HG02798 (cell line): Measurements from ENCODE around the gene PDE4A.
"Not testable (repeated sequence)": the region's sequence is repeated elsewhere in the genome, so short reads cannot be mapped to it uniquely, and the experiment has no call there.

Experiments
- ATAC-seq: cut with Tn5 transposase; IDR thresholded peaks from one replicate; pipeline ENCODE4 v1.9.1; 2021; ENCODE audit warnings: mild to moderate bottlenecking; ENCODE audit not compliant: unreplicated experiment, poor library complexity

Gene PDE4A

DNA sequence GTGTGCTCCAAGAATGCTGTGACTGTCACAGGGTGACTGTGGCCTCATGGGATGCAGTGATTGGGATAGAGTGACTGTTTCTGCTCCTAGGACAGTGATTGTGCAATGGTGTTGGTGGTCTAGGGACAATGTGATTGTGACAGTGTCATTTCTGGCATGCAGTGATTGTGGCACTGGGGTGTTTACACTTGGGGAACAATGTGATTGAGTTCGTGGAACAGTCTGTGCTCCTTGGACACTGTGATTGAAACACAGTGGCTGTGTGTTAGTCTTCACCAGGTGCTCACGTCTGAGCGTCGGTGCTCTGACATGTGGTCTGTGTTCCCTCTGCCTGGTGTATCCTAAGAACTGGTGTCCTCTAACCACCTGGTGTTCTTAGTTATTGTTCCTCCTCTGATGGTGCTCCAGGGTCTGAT lies 1.7 kb downstream of the PDE4A start:
- ATAC-seq: no peak

DNA sequence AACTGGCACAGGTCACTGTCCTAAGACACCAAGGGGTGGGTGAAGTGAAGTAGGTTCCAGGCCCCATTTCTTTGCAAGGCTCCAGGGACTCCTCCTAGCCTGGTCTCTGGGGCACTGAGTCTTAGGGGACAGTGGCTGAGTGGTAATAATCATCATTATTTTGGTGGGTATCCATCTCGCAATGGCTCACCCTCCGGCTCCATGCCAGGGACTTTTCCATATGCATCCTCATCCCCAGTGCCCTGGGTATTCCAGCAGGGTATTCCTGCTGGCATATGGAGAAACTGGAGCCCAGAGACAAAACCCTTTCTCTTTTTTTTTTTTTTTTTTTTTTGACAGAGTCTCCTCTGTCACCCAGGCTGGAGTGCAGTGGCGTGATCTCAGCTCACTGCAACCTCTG lies 2.5 kb downstream of the PDE4A start:
- ATAC-seq: no peak

DNA sequence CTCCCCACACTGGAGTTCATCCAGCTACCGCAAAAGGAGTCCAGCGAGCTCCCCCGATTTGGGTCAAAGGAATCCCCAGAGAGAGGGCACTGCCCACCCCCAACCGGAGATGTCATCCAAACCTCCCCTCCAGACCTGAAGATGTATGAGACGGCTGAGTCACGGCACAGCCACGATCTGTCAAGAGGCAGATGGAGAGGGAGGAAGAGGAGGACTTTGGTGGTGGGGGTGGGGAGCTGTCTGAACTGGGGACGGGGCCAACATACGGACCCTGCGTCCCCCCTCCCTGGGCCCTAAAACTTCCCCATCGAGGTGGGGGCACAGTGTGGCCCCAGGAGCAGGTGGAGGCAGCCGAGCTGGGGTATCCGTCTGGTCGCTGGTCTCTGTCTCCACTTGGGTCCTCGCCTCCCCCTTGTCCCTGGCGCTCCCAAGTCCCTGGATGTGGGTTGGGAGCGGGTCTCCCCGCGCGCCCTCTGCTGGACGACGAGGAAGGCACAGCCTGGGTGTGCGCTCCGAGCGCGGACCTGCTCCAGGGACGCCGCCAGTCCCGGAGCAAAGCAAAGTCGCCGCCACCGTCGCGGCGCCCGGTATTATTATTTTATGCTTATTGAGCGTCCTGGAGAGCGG lies 3.8 kb downstream of the PDE4A start:
- ATAC-seq: peak; percentile 55

DNA sequence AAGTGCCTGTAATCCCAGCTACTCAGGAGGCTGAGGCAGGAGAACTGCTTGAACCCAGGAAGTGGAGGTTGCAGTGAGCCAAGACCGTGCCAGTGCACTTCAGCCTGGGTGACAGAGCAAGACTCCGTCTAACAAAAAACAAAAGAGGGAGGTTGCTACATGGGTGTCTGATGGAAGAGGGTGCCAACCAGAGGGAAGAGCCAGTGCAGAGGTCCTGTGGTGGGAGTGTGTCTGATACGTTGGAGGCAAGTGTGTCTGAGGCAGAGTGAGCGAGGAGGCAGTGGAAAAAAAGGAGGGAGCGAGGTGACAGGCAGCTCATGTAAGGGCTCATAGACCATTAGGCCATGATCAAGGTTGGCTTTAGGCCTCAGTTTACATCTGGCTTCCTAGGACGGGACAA lies 6.8 kb downstream of the PDE4A start:
- no peak for ATAC-seq

DNA sequence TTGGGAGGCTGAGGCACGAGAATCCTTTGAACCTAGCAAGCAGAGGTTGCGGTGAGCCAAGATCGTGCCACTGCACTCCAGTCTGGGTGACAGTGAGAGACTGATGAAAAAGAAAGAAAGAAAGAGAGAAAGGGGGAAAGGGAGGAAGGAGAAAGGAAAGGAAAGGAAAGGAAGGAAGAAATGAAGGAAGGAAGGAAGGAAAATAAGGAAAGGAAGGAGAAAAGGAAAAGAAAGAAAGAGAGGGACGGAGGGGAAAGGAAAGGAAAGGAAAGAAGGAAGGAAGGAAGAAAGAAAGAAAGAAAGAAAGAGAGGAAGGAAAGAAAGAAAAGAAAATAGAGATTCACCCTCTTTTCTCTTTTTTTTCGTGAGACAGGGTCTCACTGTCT lies 8.7 kb downstream of the PDE4A start:
- ATAC-seq: no peak

DNA sequence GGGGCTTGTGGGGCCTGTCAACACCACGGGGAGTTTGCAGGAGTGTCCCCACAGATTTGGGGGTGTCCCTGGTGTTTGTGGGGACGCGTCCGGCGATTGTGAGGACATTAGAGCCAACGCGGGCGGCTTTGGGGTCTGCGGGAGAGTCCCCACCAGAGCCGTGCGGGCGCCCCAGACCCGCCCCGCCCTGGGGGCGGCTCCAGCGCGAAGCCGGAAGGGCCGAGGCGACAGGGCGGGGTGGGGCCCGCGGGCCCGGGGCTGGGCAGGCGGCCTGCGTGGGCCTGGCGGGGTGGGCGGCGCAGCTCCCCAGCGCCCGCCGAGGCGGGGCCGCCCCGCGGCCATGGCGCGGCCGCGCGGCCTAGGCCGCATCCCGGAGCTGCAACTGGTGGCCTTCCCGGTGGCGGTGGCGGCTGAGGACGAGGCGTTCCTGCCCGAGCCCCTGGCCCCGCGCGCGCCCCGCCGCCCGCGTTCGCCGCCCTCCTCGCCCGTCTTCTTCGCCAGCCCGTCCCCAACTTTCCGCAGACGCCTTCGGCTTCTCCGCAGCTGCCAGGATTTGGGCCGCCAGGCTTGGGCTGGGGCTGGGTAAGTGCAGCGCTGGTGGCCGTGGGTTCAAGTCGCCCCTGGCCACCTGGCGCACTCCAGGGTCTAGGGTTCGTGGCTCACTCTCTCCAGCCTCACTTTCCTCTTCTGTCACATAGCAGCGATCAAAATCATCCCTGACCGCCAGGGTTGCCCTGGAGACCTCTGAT lies 10.3 kb downstream of the PDE4A start:
- ATAC-seq: peak; percentile 48

DNA sequence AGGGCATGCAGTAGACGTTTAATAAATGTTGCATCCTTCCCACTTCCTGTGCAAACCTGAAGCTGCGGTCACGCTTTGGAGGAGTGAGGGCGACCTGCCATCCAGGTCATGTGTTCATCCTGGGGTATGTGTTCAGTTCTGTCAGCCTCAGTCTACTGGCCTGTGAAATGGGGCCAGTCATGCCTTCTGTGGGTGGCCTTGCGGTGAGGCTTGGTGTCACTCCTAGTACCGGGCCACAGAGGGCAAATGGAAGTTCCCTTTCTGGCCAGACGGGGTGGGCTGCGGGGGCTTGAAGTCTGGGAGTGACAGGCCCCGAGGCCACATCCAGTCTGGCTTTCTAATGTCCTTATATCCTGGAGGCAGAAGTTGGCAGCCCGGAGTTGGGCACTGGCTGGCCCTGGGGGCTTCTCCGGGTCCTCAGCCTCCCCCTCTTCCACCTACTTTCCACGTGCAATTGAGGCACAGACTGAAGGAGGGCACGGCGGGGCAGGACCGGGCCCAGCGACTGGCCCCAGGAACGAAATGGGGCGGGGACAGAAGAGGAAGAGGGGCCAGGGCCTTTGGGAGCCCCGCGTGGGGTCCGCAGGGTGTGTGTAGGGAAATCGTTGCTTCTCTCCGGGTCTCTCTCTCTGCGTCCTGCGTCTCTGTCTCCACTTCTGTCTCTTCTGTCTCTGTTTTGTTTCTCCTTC lies 11.1 kb downstream of the PDE4A start:
- ATAC-seq: no peak

DNA sequence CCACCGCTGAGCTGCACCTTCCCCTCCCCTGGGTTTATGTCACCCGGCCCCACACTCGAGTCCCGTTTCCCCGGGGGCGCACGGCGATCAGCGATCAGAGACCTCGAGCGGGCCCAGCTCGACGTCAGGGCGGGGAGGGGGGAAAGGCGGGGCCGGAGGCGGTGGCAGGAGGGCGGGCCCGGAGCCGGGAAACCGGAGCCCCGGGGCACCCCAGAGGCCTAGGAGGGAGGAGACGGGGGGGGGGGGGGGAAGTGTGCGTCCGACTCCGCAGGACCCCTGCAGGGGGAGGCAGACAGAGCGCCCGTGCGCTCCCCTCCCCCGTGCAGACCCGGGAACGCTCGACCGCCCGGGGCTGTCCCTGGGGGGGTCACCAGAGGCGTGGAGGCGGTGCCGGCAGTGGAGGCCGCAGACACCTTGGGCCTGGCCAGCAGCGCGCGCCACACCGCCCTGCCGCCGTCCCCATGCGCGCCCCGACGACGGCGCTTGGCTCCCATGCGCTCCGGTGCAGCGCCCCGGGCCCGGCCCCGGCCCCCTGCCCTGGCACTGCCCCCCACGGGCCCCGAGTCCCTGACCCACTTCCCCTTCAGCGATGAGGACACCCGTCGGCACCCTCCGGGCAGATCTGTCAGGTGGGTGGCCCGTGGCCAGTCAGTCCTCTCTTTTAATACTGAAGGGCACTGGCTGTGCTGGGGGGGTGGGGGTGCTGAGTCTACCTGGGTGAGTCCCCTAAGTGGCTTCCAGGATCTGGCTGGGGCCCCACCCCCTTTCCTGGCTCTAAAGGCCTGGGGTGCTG lies 11.8 kb downstream of the PDE4A start:
- peak; percentile 36 for ATAC-seq

DNA sequence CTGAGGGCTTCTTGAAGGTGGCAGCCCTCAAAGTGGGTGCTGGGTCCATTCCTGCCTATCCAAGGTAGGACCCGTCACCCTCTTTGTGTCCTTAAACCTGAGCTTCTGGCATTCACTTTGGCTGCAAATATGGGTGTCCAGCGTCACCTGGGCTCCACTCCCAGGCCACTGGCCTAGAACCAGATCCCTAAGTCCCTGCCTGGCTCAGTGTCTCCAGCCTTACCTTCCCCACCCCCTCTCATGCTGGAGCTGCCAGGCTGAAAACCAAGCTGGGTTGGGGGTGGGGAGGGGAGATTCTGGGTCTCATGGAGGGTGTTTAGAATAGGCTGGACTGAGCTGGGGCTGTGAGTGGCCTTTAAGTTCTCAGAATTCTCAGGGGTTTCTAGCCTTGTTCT lies 12.4 kb downstream of the PDE4A start:
- ATAC-seq: no peak

DNA sequence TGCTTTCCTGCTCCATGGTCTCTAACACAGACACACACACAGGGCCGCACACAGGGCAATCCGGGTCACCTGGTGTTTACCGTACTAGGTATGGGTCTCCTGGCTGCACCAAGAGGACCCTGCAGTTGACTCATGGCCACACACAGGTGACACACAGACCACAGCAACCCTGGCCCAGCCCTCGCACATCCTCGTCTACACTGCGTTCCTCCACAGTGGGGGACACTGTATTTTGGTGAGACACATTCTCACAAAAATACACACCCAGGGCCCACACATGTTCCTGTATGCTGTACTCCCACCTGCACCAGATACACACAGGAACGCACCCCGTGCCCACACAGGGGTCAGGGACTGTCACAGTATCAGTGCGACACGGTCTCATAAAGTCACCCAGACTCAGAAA lies 12.8 kb downstream of the PDE4A start:
- no peak for ATAC-seq

DNA sequence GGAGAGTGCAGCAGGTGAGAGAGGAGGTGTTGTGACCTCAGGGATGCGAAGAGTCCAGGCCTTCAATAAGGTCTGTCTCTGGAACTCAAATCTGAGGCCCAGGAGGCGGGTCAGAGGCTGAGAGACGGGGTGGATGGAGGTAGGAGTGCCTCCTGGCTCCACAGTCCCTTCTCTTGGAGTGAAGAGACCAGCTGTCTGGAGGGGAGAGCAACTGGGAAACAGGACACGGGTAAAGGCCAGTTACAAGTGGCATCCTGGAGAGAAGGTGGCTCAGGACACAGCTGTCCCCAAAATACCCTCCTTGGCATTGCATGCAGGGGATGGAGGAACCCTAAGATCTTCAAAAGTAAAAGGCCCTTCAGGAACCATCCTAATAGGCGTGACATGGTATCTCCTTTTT lies 19.2 kb downstream of the PDE4A start:
- no peak for ATAC-seq

DNA sequence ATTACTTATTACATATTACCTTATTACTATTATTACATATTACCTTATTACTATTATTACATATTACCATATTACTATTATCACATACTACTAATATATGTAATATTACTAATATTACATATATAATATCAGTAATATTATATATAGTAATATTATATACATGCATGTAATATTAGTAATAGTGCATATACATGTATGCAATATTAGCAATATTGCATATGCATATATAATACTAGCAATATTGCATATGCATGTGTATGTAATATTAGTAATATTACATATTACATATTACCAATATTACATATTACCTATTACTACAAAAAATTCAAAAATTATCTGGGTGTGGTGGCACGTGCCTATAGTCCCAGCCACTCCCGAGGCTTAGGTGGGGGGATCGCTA lies 22.4 kb downstream of the PDE4A start:
- no peak for ATAC-seq

DNA sequence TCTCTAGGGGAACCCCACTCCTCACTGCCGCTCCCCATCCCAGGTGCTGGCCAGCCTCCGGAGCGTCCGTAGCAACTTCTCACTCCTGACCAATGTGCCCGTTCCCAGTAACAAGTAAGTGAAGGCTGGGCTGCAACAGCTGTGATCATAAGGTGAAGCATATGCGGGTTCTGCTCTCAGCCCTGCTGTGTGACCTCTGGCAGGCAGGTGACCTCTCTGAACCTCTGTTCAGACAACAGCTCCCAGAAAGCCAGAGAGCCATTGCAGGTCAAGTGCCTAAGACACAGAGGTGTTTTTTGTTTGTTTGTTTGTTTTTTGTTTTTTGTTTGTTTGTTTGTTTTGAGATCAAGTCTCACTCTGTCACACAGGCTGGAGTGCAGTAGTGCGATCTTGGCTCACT lies 28.7 kb downstream of the PDE4A start:
- no peak for ATAC-seq

DNA sequence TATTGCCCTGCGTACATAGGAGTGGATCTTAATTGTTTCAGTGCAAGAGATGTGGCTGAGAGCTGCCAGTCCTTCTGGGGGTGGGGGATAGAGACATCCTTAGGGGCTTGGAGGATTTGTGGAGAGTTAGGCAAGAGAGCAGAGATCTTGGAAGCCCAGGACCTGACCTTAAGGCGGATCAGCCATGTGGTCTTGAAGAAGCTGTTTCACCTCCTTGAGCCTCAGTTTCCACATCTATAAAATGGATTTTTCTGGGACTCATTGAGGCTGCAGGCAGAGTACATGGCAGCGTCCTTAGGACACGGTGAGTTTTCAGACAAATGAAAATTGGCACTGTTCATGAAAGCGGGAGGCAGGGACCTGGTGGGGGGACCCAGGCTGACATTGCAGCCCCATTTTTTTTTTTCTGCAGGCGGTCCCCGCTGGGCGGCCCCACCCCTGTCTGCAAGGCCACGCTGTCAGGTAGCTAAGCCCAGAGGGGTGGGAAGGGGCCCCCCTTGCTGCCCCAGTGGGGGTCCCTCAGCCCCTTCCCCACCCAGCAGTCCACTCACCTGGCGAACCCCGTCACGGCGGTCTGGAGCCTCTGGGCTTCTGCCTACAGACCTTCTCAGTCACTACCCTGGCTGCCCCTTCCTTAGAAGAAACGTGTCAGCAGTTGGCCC lies 30.0 kb downstream of the PDE4A start:
- no peak for ATAC-seq

DNA sequence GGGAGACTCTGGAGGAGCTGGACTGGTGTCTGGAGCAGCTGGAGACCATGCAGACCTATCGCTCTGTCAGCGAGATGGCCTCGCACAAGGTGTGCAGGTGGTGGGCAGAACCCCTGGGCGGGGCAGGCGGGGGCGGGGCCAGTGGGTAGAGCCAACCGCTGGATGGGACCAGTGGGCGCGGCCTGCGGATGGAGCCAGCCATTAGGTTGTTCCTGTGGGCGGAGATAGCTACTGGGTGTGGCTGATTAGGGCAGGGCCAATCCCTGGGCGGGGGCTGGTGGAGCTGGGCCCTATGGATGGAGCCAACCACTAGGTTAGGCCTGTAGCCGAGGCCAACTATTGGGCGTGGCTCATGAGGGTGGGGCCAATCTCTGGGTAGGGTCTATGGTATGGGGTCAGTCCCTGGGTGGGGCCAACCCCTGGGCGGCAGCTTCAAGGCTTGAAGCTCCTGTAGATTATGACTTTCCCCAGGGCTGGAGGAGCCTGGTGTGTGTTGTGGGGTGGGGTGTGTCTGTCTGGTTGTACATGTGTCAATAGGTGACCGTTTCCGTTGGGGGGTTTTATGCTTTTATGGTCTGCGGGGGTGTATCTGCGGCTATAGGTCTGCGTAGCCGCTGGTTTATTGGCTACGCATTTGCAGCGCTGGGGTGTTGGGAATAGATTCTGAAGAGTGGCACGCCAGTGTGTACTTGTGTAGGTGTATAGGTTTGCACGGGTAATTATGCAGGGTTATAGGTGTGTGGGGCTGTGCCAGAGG lies 30.7 kb downstream of the PDE4A start:
- ATAC-seq: no peak

DNA sequence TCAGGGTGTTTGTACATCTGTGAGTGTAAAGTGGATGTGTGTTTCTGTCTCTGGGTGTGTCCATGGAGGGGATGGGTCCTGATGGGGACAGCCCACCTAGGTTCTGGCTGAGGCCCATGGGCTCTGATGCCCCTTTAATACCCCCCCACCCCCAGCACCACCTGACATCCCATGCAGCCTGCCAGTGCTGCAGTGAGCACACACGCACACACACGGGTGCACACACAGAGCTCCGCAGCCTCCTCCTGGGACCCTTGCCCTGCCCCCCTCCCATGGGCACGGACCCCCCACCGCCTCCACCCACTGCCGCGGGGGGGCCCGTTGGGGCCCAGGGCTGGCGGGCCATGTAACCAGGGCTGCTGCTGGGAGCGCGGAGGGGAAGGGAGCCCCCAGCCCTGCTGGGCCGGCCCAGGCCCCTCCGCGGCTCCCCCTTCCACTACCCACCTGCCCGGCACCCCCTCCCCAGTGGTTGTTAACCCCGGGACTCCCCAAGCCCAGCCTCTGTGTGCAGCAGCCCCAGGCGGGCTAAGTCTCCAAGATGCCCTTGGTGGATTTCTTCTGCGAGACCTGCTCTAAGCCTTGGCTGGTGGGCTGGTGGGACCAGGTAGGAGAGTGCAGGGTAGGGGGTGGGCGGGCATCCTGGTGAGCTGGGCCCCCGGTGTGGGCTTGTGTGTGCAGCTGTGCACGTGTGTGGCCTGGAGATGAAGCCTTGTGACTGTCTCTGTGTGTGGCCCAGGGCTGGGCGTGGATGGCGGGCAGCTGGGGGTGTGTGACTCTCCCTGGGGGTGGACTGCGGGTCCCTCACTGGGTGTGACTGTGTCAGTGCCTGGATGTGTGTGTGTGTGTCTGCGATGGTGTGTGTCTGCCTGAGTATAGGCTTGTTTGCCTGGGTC lies 32.6 kb downstream of the PDE4A start:
- ATAC-seq: no peak

DNA sequence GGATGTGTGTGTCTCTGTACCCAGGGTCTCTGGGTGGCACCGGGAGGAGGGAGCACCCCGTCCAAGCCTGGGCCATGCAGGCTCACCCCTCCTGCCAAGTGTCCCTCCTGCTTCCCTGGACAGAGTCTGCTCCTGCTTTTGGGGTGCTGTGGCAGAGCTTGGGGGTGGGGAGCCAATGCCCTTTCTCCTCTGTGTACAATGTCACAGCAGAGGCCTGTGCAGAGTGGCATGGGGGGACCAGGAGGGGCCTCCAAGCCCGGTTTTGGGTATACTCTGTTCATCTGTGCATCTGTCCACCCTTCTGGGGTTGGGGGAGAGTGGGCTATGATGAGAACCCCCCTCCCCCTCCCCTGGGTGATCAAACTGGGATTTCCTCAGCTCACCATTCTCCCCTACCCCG lies 33.5 kb downstream of the PDE4A start:
- ATAC-seq: no peak

DNA sequence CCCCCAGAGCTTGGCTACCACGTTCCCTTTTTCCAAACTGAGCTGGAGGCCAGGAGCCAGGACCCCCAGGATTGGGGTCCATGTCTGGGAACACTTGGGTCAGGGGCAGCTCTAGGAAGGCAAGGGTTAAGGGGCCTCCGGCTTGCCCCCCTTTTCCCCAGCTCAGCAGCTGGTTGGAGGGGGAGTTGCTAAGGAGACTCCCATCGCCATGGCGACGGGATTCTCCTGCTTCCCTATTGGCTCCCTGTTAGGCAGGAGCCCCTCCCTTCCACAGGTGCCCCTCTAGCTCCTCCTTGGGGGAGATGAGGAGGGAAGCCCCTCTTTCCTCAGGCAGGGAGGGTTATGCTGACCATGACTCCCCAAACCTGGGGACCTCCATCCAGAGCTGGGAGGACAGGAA lies 33.9 kb downstream of the PDE4A start:
- ATAC-seq: no peak

DNA sequence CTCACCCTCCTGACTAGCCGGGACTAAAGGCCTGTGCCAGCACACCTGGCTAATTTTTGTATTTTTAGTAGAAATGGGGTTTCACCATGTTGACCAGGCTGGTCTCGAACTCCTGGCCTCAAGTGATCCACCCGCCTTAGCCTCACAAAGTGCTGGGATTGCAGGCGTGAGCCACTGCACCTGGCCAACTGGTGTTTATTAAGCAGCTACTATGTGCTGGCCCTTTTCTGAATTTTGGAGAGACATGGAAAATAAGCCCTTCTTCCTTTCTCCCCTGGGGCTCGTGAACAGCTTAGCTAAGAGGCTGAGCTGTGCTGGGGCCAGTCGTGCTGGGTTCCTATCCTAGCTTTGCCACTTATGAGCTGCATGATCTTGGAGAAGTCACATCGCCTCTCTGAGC lies 38.4 kb downstream of the PDE4A start:
- not testable (repeated sequence) for ATAC-seq
